A673 (cell line): ENCODE data around the gene TRIM49C. TPM values are rescaled to one million over a fixed set of nuclear protein-coding genes. Genes with fewer than 3 reads are reported as not detected.

Source experiments
- total RNA-seq: library from RNA; stranded (reverse); gene quantifications from 2 replicates; pipeline ENCODE4 v1.2.3, GENCODE V29; 2021

The TRIM49C gene
- total RNA-seq, 1 experiment from 2014 or later: not detected

Other genes starting within 250 kb of the TRIM49C start
- not detected in 2 replicates for gene TRIM49, start 222.5 kb upstream of the TRIM49C start, total RNA-seq
- gene TRIM64B, start 152.6 kb upstream of the TRIM49C start, total RNA-seq: not detected in 2 replicates
- not detected in 2 replicates for gene TRIM49D1, start 108.9 kb upstream of the TRIM49C start, total RNA-seq
- not detected in 2 replicates for gene TRIM49D2, start 107.0 kb upstream of the TRIM49C start, total RNA-seq
- not detected in 2 replicates for gene TRIM64, start 65.1 kb upstream of the TRIM49C start, total RNA-seq
- gene UBTFL1, start 54.8 kb downstream of the TRIM49C start, total RNA-seq: not detected in 2 replicates
- gene NAALAD2, start 103.6 kb downstream of the TRIM49C start, total RNA-seq: 3.9 and 4.0 TPM in 2 replicates
- 186 and 244 TPM in 2 replicates for gene CHORDC1, start 191.9 kb downstream of the TRIM49C start, total RNA-seq